Measurements from ENCODE around the gene VIL1.
A peak's percentile ranks its signal among the peaks of the same experiment; 100 is the strongest.

The VIL1 gene

GRCh38 chr2:218395456-218395825 is 23.5 kb upstream of the VIL1 start:
- DNase-seq, result no peak

- DNase-seq, result peak; percentile 81
Measured at GRCh38 chr2:218395826-218396687, 22.9 kb upstream of the VIL1 start.

- no peak for DNase-seq
Measured at GRCh38 chr2:218396688-218397462, 22.0 kb upstream of the VIL1 start.

GRCh38 chr2:218397463-218397819 is 21.5 kb upstream of the VIL1 start:
- DNase-seq, result no peak

DNA sequence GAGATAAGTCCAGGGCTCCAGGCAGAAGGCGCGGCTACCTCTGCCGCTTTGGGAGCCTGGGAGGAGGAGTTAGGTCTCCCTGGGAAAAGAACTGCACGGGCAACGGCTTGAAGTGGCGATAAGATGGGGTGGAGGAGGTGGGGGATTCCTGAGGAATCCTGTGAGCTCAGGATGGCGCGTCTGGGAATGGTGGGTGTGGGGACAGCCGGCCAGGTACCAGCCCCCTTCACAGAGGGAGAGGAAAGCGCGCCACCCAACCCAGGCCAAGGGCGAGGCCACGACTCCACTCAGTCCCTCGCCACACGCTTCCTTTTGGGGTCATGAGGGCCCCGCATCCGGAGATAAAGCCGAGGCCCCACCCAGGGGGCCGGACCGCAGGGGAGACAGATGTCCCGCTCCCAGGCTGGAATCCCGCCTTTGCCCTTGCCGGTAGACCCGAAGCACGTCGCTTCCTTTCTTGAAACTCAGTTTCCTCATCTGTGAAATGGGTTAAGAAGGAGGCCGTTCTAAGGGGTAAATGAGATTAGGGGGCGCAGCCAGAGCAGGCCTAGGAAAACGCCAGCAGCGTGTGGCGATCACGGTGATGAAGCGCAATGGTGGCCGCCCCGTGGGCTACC is 21.0 kb upstream of the VIL1 start:
- peak; percentile 81 for DNase-seq

DNA sequence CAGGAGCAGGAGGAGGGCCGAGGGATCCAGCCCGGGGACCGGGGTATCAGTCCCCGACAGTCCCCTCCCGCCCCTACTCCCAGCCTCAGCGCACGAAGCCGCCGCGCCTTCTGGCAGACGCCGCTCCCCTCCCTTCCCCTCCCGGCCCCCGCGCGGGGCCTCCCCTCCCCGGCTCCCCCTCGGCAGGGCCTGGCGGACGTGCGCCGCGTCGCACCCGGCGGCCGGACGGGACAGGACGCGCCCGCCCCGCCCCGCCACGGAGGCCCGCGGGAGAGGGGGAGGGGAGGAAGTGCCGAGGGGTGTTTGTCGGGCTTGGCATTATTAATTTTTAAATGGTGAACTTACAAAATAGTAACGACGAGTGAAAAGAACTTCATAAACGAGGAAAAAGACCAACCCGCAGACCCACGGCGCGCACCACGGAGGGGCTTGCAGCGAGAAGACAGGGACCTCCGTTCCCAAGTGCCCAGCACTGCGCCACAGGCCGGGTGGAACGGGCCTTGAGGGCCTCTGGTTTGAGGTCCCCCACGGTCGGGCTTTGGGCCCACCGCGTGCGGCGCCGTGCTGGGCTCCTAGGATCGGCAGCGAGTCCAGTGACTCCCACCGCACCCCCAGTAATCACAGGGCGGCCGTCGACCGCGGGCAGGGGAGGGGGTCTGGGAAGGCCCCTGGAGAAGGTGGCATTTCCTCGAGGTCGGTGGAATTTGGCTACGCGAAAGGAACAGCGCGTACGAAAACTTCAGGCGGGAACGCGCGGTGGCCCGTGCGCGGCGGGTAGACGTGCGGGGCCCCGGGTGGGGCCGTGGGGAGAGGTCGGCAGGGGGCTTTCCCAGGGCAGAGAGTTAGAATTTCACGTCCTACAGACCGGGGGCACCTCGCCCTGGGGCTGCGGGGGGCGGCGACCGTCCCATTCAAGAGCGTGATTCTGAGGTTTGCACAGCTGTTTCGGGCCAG is 20.2 kb upstream of the VIL1 start:
- DNase-seq, result peak; percentile 8

DNA sequence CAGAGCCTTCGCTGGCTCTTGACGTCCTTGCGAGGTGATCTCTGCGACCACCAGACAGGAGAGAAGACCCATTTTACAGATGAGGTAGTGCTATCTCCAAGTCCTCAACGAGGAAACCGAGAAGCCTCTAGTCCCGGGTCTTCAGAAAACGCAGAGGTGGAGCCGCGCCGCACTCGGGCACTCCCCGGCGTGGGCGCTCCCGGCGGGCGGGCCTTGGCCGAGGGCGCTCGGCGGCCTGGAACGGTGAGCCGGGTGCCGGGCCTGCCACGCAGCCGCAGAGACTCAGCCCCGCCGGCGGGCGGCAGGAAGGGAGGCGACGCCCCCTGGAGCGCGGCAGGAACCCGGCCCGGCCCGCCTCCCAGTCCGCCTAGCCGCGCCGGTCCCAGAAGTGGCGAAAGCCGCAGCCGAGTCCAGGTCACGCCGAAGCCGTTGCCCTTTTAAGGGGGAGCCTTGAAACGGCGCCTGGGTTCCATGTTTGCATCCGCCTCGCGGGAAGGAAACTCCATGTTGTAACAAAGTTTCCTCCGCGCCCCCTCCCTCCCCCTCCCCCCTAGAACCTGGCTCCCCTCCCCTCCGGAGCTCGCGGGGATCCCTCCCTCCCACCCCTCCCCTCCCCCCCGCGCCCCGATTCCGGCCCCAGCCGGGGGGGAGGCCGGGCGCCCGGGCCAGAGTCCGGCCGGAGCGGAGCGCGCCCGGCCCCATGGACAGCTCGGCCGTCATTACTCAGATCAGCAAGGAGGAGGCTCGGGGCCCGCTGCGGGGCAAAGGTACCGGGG is 19.3 kb upstream of the VIL1 start, which contains the start of gene CTDSP1:
Gene CTDSP1 (plus strand): TSS at position 478 of the 776 bp plus-strand sequence. CDS start 223 bp downstream, at position 701.
- DNase-seq, result peak; percentile 83

GRCh38 chr2:218400167-218400929 is 18.6 kb upstream of the VIL1 start:
- no peak for DNase-seq

DNA sequence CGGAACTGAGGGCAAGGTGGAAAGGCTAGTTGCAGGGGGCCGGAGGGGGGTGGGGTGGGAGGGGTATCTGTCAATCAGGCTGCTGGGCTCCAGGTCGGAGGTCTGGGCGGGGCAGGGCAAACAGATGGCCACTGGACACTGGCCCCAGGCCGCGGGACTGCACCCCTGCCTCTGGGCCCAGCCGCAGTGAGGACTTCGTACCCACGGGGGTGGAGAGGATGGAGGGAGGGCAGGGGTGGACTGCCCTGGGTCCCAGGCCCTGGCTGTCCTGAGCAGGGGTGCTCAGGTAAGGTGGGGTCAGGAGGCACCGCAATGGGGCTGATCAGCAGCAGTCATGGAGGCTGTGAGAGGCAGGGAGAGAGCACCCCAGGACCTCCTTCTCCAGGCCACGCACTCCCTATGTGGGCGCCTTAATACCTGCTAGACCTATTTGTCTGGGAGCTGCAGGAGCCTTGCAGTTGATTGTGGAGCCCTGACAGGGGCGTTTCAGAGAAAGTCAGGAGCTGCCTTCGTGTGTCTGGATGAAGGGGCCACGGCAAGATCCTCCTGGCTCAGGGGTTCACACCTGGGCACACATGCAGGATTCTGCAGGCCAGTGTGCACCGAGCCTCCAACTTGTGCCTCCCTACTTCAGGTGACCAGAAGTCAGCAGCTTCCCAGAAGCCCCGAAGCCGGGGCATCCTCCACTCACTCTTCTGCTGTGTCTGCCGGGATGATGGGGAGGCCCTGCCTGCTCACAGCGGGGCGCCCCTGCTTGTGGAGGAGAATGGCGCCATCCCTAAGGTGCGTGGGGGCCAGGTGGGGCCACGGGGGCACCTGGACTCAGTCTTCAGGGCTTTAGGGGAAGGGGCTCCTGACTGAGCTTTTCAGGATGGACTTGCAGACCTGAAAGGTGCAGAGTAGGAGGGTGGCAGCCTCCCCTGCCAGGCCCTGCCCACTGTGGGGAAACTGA is 17.7 kb upstream of the VIL1 start:
- DNase-seq, result no peak

- no peak for DNase-seq
Measured at GRCh38 chr2:218401890-218402289, 17.0 kb upstream of the VIL1 start.

DNA sequence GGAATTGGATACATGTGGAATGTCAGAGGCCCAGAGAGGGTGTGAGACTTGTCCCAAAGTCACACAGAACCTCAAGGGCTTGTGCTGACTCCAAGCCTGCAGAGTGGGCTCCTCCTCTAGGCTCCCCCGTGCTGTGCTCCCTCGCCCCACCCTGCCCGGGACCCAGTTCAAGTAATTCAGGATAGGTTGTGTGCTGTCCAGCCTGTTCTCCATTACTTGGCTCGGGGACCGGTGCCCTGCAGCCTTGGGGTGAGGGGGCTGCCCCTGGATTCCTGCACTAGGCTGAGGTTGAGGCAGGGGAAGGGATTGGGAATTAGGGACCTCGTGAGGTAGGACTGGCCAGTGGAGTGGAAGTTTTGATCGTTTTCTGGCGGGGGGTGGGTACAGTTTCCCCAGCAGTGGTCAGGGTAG is 16.4 kb upstream of the VIL1 start:
- DNase-seq, result no peak

- no peak for DNase-seq
Measured at GRCh38 chr2:218402911-218403411, 16.0 kb upstream of the VIL1 start.

DNA sequence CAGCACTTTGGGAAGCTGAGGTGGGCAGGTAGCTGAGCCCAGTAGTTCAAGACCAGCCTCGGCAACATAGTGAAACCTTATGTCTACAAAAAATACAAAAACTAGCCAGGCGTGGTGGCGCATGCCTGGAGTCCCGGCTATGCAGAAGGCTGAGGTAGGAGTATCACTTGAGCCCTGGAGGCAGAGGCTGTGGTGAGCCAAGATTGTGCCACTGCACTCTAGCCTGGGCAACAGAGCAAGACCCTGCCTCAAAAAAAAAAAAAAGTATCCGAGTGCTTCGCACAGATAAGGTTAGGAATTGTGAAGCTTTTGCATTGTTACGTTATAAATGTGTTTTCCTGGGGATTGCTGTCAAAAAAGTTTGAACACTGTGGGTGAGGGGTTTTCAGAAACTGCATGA is 15.1 kb upstream of the VIL1 start:
- no peak for DNase-seq

DNA sequence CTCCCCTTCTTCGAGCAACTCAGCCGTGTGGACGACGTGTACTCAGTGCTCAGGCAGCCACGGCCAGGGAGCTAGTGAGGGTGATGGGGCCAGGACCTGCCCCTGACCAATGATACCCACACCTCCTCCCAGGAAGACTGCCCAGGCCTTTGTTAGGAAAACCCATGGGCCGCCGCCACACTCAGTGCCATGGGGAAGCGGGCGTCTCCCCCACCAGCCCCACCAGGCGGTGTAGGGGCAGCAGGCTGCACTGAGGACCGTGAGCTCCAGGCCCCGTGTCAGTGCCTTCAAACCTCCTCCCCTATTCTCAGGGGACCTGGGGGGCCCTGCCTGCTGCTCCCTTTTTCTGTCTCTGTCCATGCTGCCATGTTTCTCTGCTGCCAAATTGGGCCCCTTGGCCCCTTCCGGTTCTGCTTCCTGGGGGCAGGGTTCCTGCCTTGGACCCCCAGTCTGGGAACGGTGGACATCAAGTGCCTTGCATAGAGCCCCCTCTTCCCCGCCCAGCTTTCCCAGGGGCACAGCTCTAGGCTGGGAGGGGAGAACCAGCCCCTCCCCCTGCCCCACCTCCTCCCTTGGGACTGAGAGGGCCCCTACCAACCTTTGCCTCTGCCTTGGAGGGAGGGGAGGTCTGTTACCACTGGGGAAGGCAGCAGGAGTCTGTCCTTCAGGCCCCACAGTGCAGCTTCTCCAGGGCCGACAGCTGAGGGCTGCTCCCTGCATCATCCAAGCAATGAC is 14.4 kb upstream of the VIL1 start:
- no peak for DNase-seq

DNA sequence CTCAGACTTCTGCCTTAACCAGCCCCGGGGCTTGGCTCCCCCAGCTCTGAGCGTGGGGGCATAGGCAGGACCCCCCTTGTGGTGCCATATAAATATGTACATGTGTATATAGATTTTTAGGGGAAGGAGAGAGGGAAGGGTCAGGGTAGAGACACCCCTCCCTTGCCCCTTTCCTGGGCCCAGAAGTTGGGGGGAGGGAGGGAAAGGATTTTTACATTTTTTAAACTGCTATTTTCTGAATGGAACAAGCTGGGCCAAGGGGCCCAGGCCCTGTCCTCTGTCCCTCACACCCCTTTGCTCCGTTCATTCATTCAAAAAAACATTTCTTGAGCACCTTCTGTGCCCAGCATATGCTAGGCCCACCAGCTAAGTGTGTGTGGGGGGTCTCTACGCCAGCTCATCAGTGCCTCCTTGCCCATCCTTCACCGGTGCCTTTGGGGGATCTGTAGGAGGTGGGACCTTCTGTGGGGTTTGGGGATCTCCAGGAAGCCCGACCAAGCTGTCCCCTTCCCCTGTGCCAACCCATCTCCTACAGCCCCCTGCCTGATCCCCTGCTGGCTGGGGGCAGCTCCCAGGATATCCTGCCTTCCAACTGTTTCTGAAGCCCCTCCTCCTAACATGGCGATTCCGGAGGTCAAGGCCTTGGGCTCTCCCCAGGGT is 13.7 kb upstream of the VIL1 start:
- DNase-seq, result no peak

- DNase-seq, result no peak
Measured at GRCh38 chr2:218405746-218406208, 13.1 kb upstream of the VIL1 start.

- DNase-seq, result peak; percentile 76
Measured at GRCh38 chr2:218406209-218406948, 12.5 kb upstream of the VIL1 start.
